HTR-8/SVneo (cell line): ENCODE data around the gene SLC43A2.
"Not testable (repeated sequence)": the region's sequence is repeated elsewhere in the genome, so short reads cannot be mapped to it uniquely, and the experiment has no call there.

Source experiments
- DNase-seq: peaks from one replicate; pipeline ENCODE4 v3.0.0; 2011; ENCODE audit warnings: low spot score, mixed read lengths; ENCODE audit not compliant: insufficient read length
- FAIRE-seq: peaks from 2 replicates; lab custom pipeline; 2011; peaks lifted over from hg19 to GRCh38; lab: Jason Lieb, UNC

The SLC43A2 gene

DNA sequence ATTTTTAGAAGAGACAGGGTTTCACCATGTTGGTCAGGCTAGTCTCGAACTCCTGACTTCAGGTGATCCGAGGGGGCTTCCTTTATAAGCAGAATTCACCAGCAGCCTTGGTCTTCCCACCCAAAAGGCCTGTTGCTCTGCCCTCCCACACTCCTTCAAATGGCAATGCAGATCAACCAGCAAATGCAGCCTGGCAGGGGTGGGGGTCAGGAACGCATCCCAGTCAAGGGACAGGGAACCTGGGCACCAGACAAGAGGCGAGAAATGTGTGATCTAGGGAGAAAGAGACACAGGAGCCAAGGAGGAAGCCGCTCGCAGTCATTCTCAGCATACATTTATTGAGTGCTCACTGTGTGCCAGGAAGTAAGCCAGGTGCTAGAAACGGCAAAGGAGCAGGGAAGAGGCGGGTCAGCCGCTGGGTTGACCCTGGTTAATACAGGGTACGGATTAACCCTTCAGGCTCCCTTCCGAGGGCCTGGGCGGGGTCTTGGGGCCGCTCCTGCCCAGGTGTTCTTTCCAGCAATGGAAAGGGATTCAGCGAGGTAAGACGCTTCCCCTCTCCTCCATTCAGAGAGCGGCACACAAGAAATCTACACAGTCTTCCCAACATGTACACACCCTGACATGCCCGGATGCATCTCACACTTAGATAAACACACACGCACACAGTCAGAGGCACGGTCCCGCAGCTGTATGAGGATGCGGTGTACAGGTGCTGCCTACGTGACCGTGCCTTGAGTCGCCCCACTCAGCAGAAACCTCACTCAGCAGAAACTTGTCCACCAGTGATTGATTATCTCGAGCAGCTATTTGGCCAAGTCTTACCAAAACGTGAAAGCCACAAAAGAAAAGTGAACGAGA lies 59.5 kb downstream of the SLC43A2 start:
- DNase-seq (no peak), FAIRE-seq (no peak)

DNA sequence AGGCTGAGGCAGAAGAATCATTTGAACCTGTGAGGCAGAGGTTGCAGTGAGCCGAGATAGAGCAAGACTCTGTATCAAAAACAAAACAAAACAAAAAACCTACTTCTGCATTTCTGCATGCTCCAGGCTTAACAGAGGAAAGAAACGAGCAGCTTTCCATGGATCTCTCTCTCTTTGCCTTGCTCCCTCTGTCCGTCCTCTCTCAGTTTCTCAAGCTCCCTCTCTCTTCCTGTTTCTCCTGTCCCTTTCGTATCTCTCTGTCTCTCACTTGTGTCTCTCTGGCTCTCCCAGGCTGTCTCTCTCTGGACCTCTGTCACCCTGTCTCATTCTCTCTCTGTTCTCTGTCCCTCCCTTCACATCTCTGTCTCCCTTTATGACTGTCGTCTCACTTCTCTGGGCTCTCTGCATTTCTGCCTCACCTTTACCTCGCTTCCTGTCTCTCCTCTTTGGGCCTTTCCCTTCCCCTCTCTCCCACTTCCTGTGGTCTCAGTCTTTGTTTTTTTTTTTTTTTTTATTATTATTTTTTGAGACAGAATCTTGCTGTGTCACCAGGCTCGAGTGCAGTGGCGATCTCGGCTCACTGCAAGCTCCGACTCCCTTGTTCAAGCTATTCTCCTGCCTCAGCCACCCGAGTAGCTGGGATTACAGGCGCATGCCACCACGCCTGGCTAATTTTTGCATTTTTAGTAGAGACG lies 62.0 kb downstream of the SLC43A2 start:
- DNase-seq (no peak), FAIRE-seq (no peak)

DNA sequence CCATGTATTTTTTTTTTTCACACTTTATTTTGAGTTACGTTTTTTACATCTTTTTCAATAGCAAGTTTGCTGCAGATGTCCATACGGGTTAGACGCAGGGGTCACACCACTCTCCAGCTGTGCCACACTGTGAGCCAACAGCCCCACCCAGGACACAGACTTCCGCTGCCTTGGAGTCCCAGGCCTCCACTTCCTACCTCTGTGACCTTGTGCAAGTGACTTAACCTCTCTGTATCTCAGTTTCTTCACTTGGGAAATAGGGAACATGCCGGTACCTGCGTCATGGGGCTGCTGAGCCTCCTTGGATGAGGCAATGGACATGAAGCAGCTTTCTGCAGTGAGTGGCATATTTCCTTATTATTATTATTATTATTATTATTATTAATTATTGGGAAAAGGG lies 62.8 kb downstream of the SLC43A2 start:
- no peak for DNase-seq
- no peak for FAIRE-seq

DNA sequence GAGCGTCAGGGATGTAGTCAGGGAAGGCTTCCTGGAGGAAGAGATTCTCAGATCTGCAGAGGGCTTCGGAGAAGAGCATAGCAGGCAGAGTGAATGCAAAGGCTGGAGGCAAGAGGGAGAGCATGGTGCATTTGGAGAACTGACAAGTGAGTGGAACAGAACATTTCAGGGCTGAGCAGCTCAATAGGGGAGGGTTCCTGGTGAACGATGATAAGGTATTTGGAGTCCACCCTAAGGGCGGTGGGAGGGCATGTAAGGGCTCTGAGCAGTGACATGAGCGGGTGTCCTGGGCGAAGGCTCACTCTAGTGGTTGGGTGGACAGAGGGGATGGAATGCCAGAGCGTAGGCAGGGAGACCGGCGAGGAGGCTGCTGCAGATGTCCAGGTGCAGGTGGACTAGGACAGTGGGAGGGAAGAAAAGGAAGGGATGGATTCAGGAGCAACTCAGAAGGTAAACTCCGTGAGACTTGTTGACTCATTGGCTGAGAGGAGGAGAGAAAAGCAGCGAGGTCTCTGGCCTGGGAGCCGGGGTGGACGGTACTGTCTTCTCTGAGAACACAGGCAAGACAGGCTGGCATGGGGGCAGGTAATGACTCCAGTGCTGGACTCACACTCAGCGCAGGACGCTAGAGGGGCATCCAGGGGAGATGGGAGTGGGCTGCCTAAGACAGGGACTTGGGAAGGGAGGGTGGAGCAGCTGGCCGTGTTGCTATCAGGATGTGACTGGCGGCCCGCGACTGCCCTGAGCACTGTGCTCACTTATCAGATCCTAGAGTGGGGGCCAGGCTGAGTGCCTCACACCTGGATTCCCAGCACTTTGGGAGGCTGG lies 64.6 kb downstream of the SLC43A2 start:
- no peak for FAIRE-seq

DNA sequence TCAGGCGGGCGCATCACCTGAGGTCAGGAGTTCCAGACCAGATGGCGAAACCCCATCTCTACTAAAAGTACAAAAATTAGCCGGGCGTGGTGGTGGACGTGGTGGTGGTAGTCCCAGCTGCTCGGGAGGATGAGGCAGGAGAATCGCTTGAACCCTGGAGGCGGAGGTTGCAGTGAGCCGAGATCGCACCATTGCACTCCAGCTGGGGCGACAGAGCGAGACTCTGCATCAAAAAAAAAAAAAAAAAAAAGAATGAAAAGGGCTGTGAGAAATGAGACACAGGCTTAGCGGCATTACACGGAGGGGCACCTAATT lies 65.2 kb downstream of the SLC43A2 start:
- not testable (repeated sequence) for FAIRE-seq, DNase-seq

More for the DNA sequence above, 64.6 kb downstream of the SLC43A2 start:
- DNase-seq = no peak

DNA sequence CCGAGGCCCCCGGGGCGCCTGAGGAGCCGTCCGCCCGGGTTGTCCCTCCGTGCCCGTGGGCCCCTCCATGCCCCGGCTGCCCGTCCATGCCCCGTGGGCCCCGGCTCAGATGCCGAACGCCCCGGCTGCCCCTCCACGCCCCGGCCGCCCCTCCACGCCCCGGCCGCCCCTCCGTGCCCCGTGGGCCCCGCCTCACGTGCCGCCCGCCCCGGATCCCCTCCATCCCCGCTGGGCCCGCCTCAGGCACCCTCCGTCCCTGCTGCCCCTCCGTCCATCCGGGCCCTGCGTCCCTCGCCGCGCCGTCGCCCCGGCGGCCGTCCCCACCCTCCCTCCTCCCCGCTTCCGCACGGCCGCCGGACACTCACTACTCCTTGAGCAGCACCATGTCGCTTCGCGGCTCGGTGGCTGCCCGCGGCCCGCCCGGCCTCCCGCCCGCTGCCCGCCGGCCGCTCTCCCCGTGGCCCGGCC lies 66.4 kb downstream of the SLC43A2 start:
- FAIRE-seq (no peak), DNase-seq (peak; percentile 51)

DNA sequence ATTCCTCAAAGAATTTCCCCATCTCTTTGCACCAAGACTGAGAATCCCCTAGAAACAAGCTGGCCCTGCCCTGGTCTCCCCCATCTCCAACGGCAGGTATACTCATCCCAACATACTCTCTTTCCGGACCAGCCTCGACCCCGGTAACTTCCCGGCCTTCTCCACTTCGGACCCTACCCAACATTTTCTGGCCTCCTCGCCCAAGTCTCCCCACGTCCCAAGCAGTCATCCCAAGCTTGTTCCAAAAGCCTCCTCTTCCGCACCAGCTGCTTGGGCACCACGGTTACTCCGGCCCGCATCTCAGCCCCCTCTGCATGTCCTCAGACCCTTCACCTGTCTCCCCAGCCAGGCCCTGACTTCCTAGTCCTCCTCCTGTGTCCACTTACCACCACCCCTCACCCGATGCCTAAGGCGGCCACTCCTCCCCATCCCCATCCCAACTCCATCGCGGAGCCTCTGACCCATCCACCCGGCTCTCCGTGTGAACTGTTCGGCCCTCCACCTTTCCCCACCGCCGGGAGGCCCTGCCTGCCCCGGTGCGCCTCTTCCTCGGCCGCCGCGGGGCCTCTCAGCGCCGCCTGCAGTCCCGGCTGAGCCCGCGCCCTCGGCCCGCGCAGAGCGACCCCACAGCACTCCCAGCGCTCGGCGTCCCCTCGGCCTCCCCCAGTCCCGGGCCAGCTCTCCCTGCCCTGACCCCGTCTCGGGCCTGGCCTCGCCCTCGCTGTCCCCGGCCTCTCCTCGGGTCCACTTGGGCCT lies 67.0 kb downstream of the SLC43A2 start:
- DNase-seq (peak; percentile 36), FAIRE-seq (no peak)

DNA sequence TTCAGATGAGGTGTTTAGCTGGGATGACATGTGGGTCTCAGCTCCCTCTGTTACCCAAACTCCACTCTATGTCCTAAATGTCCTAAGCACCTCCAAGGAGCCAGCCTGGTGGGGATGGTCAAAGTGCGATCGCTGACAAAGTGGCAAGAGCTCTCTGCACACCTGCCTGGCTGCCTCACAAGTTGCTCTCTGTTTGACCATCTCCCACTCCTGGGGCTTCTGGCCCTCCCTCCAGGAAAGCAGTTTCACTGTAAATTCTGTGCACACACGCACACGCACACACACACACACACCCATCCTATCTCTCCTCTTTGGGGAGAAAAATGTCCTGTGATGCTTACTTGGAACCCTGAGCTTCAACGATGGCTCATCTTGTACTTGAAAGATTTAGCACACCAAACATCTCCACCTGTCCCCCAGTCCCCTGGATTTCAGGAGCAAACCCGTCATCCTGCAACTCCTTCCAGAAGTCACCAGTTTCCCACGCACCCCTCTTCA lies 67.7 kb downstream of the SLC43A2 start:
- no peak for DNase-seq
- FAIRE-seq = peak; percentile 63

DNA sequence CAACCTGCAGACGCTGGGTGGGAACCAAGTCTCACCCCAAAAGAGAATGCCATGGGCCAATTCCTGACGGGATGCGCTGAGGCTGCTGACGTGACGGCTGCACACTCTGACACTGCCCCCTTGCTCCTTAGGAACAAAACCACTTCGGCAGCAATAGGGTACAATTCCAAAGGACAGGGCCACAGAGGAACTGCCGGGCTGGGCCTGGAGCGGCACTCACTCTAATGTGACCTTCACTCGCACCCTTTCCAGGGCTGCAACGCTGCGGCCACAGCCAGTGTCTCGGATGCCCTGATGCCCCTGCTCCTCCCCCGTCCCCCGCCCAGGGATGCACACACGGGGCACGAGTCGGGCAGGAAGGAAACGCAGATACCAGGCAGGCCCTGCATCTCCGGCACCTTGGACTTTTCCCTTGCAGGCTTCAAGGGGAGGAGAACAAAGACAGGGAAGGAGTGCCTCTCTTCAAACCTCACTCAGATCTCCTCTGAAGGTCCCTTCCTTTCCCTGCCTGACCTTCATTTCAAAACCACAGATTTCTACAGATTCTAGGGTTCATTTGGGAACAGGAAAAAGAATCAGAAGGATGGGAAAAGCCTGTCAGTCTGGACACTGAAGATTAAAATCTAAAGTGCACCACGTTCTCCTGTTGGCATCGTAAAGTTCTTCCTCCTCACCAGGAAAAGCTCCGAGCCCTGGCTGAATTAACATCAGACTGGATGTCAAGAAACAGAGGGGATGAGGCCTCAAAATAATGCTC lies 68.4 kb downstream of the SLC43A2 start:
- no peak for FAIRE-seq

DNA sequence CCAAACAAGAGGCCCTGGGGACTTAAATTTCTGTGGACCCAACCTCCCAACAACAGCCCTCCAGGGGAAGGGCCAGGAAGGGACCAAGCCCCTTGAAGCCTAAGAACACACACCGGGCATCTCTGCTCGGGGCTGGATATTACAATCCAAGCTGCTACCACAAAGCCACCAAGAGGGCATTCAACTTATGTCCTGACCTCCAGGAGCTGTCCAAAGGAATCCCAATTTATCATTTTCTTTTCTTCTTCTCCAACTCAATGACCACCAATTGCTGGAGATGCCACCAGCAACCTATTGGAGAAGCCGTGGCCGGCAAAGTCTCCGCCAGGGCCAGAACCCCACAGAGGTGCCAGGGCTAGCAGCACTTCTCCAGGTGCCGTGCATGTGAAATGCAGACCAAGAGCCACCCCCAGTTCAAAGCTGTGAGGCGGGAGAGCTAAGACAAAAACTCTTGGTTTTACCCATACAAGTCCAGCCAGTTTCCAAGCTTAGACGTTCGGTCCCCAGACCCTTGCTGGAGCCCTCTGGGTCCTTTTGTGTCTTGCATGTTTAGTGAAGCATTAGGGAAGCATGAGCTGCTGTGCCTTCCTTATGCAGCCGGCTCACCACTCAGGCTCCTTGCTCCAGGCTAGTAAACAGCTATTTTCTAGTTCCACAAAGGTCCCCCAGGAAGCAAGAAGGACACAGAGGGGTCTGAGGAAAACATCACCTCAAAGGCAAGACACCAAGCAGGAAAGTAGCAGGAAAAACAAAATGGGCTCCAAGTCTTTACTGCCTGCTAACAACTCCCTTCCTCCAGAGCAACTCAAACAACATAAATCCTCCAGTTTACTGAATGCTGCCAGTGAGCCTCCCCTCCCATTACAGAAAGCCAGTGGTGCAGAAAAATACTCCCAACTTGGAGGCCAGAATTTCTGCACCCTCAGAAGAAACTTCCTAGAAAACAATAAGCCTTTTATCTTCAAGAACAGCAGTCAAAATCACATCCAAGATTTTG lies 69.3 kb downstream of the SLC43A2 start:
- FAIRE-seq (no peak), DNase-seq (no peak)

More for the DNA sequence above, 68.4 kb downstream of the SLC43A2 start:
- DNase-seq = no peak

DNA sequence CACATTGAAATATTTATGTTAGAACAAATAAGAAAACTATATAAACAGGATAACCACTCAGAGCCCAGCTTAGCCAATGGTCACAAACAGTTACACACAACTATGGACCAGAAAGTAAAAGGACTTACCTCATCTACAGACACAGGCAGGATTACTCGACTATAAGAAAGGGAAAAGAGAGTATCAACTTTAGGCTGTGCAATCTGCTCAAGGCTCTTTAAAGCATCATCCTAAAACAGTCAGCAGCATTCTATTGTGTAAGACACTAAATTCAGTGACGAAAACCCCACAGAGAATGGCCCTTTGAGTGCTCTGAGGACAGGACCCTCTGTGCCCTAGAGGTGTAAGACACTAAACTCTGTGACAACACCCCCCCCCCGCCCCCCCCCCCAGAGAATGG lies 70.2 kb downstream of the SLC43A2 start:
- no peak for FAIRE-seq
- no peak for DNase-seq

DNA sequence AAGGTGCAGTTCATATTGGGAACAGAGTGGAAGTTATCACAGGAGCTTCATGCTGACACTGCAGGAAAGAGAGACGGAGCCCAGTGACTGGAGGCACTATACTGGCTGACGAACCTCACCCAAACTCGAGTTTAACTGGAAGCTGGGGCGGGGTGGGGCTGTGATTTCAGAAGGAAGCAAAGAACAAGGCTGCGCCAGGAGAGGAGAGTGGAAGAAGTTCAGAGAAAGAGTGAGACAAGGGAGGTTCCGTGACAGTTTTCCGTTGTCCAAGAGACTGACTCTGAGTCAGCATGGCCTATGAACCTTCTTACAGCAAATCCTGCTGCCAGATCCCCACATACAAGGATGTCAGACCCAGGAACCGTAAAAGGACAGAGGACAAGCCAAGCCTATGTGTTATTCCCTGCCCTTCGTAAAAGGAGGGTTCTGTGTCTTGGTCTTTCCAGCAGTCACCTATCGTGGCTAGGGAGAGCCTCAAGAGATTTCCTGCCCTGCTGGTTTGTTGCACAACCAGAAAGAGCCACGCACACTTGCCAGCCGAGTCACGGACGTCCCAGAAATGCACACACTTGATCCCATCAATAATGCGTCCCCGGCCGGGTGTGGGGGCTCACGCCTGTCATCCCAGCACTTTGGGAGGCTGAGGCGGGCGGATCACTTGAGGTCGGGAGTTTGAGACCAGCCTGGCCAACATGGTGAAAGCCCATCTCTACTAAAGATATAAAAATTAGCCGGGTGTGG lies 71.1 kb downstream of the SLC43A2 start:
- DNase-seq (no peak), FAIRE-seq (no peak)

DNA sequence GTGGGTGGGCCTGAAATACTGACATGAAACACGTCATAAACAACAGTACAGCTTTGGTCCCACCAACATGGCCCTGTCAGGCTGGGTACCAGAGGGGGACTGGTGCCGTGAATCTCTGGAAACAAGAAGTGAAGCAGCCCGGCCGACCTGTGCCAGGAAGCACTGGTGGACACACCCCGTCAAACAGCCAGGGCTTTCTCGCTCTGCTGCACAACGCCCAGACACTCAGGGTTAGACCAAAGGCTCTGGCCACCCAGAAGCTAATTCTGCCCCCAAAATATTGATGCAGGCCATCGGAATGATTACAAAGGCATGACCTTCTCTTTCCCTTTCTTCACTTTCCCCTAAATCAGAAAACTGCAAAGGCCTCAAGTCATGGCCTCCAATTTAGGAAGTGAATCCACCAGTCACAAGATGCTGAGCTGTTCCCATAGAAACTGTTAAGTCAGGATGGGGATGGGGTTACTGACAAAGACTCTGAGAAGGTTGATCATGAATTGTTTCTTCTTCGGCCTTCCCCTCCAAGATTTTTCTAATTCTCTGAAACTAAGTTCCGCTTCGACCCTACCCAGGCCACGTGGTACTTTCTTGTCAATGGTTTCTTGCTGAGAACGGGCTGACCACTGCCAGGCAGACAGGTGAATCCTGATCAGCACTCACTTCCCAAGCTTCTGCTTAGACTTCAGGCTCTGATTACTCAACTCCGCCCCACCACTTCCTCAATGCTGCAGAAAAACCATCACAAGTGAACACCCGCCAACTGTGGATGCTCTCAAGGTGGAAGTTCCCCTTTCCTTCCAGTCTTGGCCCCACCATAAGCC lies 72.8 kb downstream of the SLC43A2 start:
- DNase-seq (no peak), FAIRE-seq (no peak)

DNA sequence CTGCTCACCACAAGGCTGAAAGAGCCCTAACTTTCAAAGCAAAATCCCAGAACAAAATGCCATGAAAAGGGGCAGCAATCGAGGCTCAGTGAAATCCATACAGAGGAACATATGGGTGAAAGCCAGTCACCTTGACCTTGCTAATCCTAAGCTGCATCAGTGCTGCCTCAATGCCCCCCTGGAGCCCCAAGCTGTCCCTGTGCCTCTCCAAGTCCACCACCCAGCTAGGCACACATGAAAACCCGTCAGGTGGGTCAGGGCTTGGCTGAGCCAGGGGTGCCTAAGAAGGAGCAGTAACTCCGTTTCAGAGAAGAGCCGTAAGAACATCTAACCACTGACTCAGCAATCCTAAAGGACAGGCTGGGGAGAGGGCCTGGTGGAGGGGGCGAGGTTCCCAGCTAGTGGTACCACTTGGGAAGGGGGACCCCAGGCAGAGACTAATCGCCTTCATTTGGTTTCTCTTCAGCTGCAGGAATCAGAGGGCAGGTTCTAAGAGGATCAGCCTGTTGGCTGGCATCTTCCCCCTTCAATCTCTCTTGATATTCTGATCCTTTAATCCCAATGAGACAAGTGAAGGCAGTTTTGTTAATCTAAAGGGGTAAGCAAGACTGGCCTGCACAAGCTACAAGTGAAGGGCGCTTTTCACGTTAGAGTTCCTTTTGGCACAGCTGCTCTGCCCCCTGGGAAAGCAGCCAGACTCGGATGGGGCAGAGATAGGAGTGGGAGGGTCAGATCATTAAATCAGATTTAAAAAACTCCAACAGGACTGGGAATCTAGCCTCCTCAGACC lies 73.7 kb downstream of the SLC43A2 start:
- DNase-seq (no peak), FAIRE-seq (no peak)

DNA sequence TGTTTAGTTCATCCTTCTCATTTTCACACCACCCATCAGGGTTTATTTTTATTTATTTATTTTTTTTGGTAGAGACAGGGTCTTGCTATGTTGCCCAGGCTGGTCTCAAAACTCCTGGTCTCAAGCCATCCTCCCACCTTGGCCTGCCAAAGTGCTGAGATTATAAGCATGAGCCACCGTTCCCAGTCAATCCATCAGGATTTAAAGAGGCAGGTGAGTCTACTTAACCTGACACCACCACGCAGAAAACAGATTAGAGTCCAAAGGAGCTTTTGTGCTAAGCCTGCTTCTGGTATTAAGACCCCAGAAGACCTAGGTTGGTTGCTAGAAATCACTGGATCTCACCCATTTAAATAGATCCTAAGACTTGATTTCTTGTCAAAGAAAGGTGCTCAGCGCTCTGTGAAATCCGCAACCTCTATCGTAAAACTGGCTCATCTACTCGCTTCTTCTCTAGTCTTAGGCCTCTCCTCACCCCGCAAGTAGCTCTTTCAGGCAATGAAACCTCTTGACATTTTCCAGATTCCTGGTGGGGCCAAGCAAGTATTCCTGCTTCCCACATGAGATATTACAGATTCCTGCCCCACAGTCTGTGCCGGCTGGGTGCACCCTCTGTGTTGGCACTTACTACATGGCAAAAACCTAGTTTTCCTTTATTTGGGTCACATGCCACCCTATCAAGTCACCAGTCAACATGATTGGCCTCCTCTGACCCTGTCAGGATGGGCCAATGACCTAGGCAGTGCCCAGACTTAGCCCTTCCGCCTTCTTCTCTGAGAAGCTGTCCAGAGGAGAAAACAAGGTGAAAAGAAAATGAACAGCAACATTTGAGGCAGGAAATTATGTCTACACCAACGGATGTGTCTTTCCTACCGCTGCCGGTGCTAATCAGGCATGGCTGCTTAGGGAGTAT lies 75.0 kb downstream of the SLC43A2 start:
- DNase-seq (no peak), FAIRE-seq (no peak)
